PFSK-1 (cell line): ENCODE measurements around the gene ZNF285.

Experiments
- POLR2AphosphoS5 ChIP-seq: IDR thresholded peaks from 2 replicates; pipeline ENCODE4 v1.6.1; 2012; ENCODE audit warnings: low read depth, mild to moderate bottlenecking, control low read depth, low read length, moderate library complexity
- TAF1 ChIP-seq: IDR thresholded peaks from 2 replicates; pipeline ENCODE4 v1.6.1; 2012; ENCODE audit warnings: low read length, control low read depth, borderline replicate concordance; ENCODE audit not compliant: insufficient read depth

DNA sequence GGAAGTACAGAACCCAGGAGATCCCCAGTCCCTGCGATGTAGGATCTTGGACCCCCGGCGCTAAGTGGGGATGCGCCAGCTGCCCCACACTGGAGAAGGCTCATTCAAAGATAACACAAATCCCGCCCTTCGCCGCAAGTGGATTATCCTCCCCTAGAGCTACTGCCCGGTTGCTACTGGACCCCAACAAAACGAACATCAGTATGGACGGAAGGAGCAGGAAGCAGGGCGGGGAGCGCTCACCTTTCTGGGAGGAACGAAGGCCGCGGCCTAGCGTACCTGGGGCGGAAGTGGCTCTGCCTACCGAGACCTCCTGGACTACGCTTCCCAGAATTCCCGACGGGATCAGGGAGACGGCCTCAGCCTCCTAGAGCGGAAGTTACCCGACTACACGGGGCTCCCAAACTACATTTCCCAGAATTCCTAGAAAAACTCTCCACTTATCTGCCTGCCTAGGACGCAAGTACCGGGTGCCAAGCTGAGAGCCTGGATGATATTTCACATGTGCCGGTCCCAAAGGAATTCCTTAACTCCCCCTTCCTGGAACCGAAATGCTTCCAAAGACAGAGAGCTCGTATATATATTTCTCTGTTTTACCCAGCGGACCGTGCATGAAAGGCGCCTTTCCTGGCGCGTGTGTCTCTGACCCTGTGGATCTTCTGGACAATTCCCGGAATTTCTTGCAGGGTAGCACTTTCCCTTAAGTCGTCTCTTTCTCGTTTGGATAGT, 44.9 kb downstream of the ZNF285 start, which contains the start of gene ZNF112:
- TF ChIP-seq TAF1 (peak; percentile 75; the same call in 1 of the 2 replicates), POLR2AphosphoS5 (peak; percentile 74)
